ENCODE results near the gene SMAP2. TPM values are rescaled to one million over a fixed set of nuclear protein-coding genes. Genes with fewer than 3 reads are reported as not detected.

The SMAP2 gene
- total RNA-seq, 1 donor from 2014 or later: 20.9 TPM

GRCh38 chr1:40394491-40395172 lies 21.1 kb downstream of the SMAP2 start:
- no peak for DNase-seq (ENCODE audit: extremely low spot score, unreplicated experiment)
- no peak overlapping the region for H3K27ac Mint-ChIP-seq
- TF ChIP-seq CTCF (conservative IDR thresholded peaks at IDR 0.05): no peak
- no peaks in the 10 kb centered on the region for H3K27me3 Mint-ChIP-seq
- peaks cover 3% of the 10 kb centered on the region for H3K36me3 Mint-ChIP-seq
- no peak overlapping the region for H3K4me3 Mint-ChIP-seq
- H3K9me3 Mint-ChIP-seq: no peaks in the 10 kb centered on the region
- peaks cover 9% of the 10 kb centered on the region for H3K4me1 Mint-ChIP-seq (ENCODE audit: unreplicated experiment)

- no peaks in the 10 kb centered on the region for H3K27me3 Mint-ChIP-seq
- H3K9me3 Mint-ChIP-seq: no peaks in the 10 kb centered on the region
- peaks cover 9% of the 10 kb centered on the region for H3K4me1 Mint-ChIP-seq (ENCODE audit: unreplicated experiment)
- no peak overlapping the region for H3K4me3 Mint-ChIP-seq
- no peak for TF ChIP-seq CTCF (conservative IDR thresholded peaks at IDR 0.05)
- H3K36me3 Mint-ChIP-seq: no peaks in the 10 kb centered on the region
- H3K27ac Mint-ChIP-seq: no peak overlapping the region
- DNase-seq (ENCODE audit: extremely low spot score, unreplicated experiment): no peak
Observed at GRCh38 chr1:40395190-40396175, 22.0 kb downstream of the SMAP2 start.

GRCh38 chr1:40396420-40396819 lies 22.9 kb downstream of the SMAP2 start:
- H3K36me3 Mint-ChIP-seq: no peaks in the 10 kb centered on the region
- H3K27me3 Mint-ChIP-seq: no peaks in the 10 kb centered on the region
- DNase-seq (ENCODE audit: extremely low spot score, unreplicated experiment): no peak
- H3K27ac Mint-ChIP-seq: no peak overlapping the region
- no peak for TF ChIP-seq CTCF (conservative IDR thresholded peaks at IDR 0.05)
- no peak overlapping the region for H3K4me3 Mint-ChIP-seq
- H3K4me1 Mint-ChIP-seq (ENCODE audit: unreplicated experiment): peaks cover 9% of the 10 kb centered on the region
- H3K9me3 Mint-ChIP-seq: no peaks in the 10 kb centered on the region

GRCh38 chr1:40397258-40397657 lies 23.7 kb downstream of the SMAP2 start:
- Mint-ChIP-seq H3K4me3 (no peak overlapping the region), H3K36me3 (no peaks in the 10 kb centered on the region), H3K27me3 (no peaks in the 10 kb centered on the region), H3K4me1 (ENCODE audit: unreplicated experiment) (peaks cover under 1% of the 10 kb centered on the region), H3K9me3 (no peaks in the 10 kb centered on the region), H3K27ac (no peak overlapping the region)
- TF ChIP-seq CTCF (conservative IDR thresholded peaks at IDR 0.05): no peak
- DNase-seq (ENCODE audit: extremely low spot score, unreplicated experiment): no peak

GRCh38 chr1:40399984-40400704 lies 26.6 kb downstream of the SMAP2 start:
- TF ChIP-seq CTCF (conservative IDR thresholded peaks at IDR 0.05): no peak
- Mint-ChIP-seq H3K36me3 (no peaks in the 10 kb centered on the region), H3K9me3 (no peaks in the 10 kb centered on the region), H3K4me1 (ENCODE audit: unreplicated experiment) (peaks cover 4% of the 10 kb centered on the region), H3K27me3 (no peaks in the 10 kb centered on the region), H3K27ac (no peak overlapping the region), H3K4me3 (no peak overlapping the region)
- no peak for DNase-seq (ENCODE audit: extremely low spot score, unreplicated experiment)
